ENCODE data around the gene INO80C.

GRCh38 chr18:35432565-35433001, 65.2 kb downstream of the INO80C start:
- TF ChIP-seq CTCF (IDR thresholded peaks at IDR 0.05) = no peak
- TF ChIP-seq POLR2A (IDR thresholded peaks at IDR 0.05) = no peak
- TF ChIP-seq POLR2AphosphoS5 (IDR thresholded peaks at IDR 0.05) = no peak

All from sigmoid colon (tissue), 4 donors.